COLO668 (cell line): Measurements from ENCODE around the gene WAPL.
A peak's percentile ranks its signal among the peaks of the same experiment; 100 is the strongest.

Experiments used
- DNase-seq: peaks from one replicate; lab custom pipeline; 2025; ENCODE audit not compliant: unreplicated experiment; lab: John Stamatoyannopoulos, UW

The WAPL gene

DNA sequence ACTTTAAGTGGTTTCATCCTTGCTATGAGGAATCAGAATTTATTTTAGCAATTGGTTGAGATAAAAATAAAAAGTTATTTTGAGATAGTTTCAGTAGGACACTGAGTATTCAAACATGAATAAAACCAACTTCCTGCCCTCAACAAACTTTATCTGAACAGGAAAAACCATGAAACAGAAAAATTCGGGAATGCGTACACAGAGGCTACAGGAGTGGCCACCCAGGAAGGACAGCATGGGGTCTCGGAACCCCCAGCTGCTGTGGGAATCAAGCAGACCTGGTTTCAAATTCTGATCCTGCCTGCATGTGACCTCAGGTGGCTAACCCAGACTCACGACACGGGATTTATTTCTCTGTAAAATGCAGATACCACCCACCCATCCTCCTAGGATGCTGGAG, 106.0 kb downstream of the WAPL start:
- DNase-seq, result no peak

DNA sequence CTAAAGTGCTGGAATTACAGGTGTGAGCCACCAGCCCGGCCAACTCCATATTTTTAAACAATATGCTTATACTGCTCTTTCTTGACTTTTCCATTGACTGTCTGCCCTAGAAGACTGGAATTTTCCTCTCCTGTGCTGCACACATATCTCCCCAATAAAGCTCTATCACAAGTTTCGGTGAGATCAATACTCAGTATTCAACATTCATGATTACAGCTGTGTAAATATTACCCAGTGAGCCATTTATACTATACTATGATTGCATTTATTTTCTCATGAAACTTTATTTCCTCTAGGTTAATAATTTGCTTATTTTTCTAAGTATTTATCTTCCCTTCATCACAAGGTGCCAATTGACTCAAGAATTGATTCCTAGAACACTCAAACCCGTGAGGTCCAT, 106.5 kb downstream of the WAPL start:
- DNase-seq, result no peak

DNA sequence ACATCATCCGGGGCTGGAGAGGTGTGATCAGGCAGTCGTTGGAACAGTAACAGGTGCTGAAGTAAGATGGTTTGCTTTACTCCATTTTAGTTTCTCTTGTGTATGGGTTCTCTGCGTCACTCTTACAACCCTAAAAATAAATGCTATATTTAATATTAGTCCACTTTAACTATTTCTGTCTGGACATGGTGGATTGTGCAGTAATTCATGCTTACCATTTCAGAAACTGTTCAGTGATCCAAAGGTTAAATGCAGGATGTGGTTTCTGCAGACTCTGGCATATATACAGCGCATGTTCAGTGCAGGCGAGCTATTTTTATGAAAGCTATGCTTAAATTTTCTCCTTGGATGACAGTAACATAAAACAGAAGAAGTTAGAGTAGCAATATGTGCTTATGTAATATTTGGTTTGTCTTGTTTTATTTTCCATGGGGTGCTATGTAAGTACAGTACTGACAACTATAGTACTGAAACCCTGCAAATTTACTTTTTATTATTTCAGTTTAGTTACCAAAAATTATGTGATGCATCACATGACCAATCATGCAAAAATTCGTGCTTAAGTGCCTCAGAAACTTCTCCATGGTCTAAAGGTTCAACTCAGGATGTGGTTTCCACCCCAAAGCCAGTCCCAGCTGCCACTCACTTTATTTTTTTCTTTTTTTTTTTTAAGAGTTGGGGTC, 108.4 kb downstream of the WAPL start:
- no peak for DNase-seq

DNA sequence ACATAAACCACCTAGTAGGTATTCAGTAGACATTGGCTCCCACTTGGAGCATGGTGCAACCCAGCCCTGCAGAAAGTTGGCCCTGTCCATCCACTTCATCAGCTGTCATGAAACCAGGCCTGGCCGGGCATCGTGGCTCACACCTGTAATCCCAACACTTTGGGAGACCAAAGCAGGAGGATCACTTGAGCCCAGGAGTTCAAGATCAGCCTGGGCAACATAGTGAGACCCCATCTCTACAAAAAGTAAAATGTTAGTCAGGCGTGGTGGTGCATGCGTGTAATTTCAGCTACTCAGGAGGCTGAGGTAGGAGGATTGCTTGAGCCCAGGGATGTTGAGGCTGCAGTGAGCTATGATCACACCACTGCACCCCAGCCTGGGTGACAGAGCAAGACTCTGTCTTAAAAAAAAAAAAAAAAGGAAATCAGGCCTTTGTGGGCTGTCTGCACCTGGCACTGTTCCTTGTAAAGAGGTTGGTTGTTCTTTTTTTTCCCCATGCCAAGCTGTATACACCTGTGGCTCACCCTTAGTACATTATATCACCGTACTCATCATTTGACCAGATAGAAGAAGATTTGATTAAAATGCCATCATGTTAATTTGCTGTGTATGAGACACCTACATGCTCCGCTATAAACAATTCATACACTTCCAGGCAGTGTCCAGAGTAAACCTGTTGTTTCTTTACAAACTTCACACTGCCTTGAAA, 109.6 kb downstream of the WAPL start:
- DNase-seq, result no peak

DNA sequence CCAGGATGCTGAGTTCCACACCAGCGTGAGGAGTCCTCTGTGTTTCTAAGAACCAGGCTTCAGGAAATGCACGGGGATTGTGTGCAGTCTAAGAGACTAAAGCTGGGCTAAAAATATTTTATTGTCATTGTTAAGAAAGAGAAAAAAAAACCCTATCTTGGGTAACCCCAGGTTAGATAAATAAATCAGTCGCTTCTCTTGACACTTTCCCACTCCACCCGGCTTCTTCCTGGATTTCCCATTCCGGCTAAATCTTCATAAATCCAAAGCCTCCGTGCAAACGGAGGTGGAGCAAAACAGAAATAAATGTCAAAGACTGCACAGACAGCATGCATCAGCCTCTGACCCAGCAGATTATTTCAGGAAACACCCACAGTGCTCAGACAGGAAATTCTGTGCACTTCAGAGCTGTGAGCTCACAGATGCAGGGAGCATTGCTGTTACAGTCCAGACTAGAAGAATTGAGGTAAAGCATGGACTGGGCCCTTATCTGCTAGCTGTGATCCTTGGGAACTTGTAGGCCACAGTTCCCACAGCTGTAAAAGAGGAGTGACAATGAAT, 110.2 kb downstream of the WAPL start:
- DNase-seq, result no peak

DNA sequence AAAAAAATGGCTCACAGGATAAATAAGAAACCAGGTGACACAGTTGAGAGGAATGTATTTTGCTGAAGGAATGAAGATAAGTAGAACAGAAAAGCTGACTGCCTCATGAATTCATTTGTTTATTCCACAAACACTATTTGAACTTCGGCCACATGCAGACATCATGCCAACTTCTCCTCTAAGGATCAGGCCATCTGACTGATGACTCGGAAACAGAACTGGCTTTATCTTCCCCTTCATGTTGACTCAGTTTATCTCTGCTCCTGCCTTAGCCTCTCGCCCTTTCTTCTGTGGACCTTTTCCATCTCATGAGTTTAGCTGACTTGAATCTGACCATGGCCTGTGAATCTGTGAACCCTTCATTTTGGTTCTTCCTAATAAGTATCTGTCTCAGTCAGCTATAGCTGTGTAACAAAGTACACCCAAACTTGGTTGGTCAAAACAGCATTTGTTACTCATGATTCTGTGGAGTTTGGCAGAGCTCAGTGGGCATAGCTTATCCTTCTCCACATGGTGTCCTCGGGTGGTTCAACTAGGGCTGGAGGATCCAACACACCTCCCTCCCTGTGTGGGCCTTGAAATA, 111.0 kb downstream of the WAPL start:
- DNase-seq, result no peak

DNA sequence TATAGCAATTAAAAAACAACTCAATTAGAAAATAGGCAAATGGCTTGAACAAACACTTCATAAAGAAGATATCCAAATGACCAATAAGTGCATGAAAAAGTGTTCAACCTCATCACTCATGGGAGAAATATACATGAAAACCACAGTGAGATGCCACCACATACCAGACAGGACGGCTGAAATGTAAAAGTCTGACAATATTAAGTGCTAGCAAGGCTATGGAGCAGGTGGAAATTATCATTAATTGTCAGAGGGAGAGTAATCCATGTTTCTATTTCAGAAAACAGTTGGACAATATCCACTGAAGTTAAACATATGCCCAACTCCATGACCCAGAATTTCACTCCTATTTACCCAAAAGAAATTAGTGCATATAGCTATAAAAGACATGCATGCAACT, 112.4 kb downstream of the WAPL start:
- DNase-seq, result no peak

DNA sequence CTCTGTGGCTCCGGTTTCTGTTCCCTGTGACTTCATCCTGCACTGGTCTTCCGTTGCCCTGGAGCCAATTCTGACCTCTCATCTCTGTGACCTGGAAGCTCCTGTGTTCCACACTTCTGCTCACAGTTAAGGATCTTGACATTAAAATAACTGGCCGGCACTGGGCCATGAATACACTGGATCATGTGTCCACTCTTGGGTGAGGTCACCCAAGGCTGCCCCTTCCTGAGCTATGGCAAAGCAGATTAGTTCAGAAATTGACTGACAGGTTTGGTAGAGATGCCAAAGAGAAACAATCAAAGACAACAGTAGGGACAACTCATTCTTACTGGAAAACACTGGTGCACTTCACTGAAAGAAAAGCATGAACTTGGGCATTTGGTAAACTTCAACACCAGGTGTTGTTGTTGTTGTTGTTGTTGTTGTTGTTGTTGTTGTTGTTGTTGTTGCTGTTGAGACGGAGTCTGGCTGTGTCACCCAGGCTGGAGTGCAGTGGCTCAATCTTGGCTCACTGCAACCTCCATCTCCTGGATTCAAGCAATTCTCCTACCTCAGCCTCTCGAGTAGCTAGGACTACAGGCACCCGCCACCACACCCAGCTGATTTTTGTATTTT, 118.3 kb downstream of the WAPL start:
- DNase-seq, result no peak

DNA sequence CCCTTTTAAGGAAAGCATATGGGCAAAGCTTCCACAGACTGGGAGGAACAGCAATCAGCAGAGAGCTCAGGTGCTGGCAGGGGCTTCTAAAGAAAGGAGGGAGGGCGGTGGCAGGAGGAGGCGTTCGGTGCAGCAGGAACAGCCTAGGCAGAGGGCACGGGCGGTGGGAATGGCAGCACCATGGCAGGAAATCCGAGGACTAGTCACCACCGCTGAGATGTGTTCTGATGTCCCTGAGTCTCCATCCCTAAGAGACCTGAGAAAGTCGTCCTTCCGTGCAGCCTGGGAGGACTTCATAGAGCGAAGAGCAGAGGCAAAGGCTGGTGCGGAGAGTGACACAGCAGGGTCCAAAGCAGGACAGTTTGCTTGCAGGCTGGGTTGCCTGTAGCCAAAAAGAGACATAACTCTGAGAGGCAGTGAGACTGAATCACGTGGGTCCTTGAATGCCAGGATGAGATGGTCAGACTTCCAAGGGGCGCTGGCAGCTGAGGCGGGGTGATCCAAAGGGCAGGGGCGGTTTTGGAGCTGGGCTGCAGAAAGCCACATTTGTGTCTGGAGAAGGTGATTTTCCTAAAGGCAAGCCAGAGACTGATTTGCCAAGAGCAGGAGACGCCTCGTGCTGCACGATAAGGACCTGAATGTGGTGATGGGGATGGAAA, 119.2 kb downstream of the WAPL start:
- DNase-seq, result no peak

DNA sequence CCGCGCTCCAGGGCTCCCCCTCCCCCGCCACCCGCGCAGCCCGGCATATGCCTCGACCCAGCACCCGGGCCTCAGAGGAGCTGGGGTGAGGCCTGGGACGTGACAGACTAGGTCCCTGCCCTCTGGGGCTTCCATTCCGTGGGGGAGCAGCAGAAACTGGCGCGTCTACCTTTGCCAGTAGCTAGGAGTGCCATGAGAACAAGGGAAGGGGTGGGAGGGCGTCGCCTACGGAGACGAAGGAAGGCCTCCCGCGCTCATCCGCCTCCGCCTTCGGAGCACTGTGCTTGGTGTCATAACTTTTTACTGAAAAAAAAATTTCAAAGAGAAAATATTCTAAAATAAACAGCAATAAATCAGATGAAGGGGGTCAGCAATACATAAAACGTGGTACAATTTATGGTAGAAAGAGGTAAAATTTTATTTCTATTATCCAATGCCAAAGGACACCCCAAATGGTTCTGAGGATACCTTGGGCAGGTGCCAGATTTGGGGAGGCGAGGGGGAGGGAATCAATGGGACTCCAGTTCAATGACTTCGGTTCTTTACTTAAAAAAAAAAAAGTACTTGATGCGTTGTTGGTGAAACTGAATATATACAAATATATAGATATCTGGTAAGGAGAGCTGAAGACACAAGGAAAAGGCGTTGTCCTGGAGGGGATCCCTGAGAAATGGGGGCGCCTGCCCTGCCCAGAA, 119.9 kb downstream of the WAPL start:
- DNase-seq, result no peak

DNA sequence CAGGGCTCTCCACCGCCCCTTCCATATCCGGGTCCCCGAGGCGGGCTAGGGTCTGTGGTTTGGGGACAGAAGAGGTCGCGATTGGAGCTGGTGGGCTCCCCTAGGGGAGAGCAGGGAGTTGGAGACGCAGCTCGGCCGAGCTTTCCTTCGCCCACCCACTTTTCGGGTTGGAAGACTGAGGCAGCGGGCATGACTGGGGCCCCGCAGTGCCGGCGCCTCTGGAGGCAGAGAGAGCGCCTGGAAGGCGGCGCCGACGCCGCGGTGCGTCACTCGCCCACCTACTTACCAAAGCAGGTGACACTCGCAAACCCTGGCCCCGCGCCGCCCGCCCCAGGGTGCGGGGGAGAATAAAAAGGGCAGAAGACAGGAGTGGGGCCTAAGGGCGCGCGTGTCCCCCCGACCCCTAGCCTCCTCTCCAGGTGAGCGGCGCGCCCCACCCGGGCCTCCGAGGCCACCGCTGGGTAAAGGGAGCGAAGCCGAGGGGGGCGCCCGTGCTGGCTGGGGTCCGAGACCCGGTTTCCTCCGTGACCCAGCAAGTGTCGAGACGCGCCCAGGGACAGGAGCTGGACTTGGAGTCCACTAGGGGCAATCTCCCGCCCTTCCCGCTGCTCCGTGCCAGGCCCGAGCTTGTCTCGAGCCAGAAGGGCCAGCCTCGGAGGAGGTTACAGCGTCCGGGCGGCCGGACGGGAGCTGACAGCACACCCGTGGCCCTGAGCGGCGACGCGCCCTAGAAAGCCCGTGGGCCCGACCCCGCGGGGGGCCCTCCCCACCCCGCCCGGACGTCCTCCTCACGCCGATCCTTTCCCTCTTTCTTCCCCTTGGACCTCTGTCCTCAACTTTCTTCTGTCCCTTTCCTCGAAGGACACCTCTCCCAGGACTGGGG, 120.6 kb downstream of the WAPL start:
- peak; percentile 25 for DNase-seq

DNA sequence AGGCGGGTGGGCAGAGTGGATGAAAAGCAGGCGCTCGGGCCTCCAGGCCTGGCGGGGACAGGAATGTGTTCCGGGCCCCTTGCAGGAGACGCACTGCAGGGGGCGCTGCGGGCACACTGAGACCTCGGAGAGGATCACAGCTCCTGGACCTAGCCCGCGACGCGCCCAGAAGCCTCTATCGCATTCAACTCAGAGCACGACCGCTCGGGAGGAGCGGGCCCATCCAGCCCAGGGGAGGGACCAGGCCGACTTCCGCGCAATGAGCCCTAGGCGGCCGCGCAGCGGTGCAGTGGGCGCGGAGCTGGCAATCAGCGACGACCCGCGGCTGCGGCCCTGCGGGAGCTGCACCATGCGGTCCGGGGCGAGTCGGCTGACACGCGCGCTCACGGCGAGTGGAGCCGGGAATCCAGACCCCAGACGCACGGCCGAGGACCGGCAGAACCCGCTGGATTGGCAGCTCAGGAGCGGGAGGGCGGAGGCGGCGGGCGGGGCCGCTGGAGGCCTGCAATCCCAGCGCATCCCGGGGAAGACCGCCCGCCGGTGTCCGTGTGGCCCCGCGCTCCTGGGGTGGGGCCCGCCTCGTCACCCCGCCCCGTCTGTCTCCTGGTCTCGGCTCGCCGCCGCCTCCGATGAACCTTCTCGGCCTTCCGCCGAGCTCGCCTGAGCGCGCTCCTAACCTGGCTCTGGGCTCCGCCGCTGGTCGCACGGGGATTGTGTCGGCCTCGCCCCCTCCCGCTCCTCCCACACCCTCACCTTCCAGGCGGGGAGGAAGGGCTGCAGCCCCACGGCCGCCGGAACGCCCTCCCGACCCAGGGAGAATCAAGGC, 121.5 kb downstream of the WAPL start:
- DNase-seq, result peak; percentile 90

DNA sequence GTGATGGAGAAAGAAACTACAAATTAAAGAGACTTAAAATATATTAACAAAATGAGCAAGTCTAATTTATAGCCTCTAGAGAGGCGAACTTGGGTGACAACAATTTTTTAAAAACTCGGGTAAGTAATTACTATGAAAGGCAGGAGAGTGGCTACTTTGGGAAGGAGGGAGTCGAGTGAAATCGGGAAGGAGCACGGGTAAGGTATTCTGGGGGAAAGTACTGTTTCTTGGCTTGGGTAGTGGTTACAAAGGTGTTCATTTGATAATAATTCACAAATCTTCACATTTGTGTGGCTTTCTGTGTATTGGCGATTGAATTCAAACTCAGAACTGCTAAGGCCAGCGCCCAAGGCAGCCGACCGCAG, 122.1 kb downstream of the WAPL start:
- no peak for DNase-seq

DNA sequence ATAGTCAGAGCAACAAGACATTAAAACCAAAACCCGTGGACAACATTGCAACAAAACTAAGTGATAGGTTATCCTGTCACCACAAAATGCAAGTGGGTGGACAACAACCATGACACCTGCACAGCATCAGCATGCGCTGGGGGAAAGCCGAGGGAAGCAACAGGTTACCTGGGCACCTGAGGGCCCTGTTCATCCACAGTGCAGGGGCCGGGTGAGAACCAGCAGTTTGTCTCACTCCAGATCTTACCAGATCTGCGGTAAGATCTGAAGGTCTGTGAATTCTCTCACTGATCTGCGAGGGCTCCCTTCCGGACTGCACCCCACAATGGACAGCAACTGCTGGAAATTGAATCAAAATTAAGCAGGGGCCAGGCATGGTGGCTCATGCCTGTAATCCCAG, 124.5 kb downstream of the WAPL start:
- DNase-seq, result no peak

DNA sequence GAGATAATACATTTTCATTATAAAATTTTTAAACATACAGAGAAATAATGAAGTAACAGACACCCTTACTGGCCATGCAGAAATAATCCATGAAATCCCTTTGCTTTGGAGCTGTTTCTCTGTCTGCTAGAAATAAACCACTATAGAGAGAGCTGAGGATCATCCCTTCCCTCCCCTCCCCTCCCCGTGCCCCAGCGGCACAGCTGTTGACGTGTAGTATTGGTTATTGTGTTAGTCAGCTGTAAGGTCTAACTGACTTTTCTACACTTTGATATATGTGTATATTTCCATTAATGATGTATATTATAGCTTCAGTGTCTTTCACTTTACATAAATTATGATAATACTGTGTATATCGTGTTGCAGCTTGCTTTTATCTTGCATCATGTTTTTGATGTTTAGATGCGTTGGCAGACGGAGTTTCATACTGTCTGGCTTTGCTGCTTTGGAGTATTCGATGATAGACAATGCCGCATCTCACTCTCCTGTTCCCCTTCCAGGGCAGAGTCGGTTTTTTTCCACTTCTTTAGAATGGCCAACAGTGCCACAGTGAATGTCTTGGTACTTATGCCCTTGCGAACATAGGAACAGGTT, 127.6 kb downstream of the WAPL start:
- DNase-seq, result no peak

DNA sequence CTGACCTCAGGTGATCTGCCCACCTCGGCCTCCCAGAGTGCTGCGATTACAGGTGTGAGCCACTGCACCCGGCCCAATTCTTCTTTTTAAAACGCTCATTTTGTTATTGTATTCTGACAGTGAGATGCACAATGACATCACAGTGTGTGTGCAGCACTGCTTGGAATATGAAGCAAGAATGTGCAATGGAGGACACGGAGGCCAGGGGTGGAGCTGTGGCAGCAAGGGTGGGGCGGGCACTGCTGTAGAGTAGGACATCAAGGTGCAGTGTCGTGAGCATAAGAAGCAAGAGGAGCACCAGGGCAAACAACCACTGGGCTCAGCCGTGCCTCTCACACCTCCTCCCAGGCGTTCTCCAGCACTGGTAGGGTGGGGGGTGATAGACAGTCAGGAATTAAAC, 128.2 kb downstream of the WAPL start:
- DNase-seq, result no peak

DNA sequence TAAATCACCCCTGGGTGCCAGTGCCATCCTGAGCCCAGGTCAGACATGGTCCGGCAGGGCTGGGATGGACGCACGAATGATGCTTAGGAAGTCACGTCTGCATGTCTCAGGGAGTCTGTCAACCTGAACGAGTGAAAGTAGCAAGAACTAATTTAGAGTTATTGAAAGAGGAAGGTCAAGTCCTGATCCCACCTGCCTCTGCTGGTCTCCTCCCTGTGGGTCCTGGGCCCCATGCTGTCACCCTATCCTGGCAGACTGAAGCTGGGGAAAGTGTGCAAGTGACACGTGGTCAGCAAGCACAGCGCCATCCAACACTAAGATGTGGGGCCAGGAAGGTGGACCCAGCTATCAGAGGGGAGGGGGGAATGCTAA, 128.9 kb downstream of the WAPL start:
- DNase-seq, result no peak

DNA sequence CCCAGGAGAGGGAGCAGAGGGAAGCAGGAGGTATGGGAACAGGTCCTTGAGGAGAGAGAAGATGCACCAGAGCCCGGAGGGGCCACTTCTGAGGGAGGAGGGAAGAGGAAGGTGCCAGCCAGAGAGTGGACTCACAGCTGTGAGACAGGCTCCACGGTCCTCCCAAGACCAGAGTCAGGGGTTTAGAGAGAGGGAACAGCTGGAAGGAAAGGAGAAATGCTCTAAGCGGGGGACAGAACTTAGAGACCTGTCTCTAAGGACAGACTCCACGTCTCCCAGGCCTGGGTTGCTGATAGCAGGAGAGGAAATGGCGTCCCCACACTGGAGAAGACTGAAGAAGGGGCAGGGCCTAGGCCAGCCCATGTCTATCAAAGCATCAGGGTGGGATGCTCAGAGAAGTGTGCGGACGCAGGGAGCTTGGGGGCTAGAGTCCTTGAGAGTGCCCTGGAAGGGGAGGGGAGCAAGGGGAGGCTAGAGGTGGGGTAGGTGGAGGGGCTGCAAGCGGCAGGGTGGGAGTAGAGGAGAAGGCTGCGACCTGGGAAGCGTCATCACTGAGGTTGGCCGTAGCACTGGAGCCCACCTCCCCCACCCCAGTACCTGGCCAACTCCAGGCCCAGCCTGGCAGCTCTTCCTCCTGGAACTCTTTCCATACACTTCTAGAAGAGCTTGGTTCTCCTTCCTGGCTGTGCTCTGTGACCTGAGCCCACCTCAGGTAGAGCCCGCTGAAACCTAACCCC, 129.4 kb downstream of the WAPL start:
- no peak for DNase-seq
